Measurements from ENCODE around the gene ELAVL4.

DNA sequence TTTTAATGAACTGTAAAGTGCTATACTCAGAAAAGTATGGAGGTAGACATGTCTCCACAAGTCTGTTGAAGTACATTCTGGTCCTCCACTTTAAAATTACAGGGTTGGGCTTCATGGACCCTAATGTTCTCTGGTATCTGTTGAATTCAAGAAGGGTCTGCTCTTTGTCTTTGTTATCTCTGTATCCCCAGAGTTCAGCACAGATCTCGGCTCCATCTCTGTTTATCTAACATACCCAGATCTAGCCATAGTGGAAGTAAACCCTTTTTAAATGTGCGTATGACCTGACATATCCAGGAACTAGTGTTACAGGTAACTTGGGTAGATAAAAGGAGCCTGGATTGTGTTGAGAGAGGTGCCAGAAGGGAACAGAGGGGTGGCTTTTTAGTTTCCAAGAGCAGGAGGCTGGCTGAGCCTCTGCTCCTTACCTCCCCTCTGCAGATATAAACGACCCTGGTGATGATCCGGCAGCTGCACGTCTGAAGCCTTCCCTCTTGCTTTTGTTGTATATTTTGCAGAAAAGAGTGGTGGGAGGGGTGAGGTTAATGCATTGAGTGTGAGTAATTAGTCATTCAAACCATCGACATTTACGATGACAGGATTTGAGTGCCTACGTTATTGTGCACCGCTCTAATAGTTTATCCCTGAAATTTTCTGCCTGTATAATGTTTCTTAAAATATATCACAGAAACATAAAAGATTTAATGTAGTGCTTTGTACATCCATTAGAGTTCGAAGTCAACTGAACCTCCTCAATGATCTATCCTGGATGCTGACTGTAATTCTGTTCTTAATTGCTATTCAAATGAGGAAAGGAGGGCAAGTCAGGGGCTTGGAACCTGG is 30.8 kb downstream of the ELAVL4 start:
- no peak for TF ChIP-seq EZH2 (IDR thresholded peaks at IDR 0.05; ENCODE audit: insufficient read depth, low read length)
- TF ChIP-seq, protein P1, sequence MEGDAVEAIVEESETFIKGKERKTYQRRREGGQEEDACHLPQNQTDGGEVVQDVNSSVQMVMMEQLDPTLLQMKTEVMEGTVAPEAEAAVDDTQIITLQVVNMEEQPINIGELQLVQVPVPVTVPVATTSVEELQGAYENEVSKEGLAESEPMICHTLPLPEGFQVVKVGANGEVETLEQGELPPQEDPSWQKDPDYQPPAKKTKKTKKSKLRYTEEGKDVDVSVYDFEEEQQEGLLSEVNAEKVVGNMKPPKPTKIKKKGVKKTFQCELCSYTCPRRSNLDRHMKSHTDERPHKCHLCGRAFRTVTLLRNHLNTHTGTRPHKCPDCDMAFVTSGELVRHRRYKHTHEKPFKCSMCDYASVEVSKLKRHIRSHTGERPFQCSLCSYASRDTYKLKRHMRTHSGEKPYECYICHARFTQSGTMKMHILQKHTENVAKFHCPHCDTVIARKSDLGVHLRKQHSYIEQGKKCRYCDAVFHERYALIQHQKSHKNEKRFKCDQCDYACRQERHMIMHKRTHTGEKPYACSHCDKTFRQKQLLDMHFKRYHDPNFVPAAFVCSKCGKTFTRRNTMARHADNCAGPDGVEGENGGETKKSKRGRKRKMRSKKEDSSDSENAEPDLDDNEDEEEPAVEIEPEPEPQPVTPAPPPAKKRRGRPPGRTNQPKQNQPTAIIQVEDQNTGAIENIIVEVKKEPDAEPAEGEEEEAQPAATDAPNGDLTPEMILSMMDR (IDR thresholded peaks at IDR 0.05; ENCODE audit: insufficient read depth, low read depth, low read length): no peak
